Lung (tissue), 12 donors: ENCODE results near the gene IL16. TPM values are rescaled to one million over a fixed set of nuclear protein-coding genes. Genes with fewer than 3 reads are reported as not detected.

Source experiments
- ATAC-seq: fragments of 200-7000 bp; cut with Tn5 transposase; one replicate; pipeline ENCODE4 v1.9.1; 2020; ENCODE audit warnings: moderate number of reproducible peaks; ENCODE audit not compliant: insufficient read depth, low FRiP score
- DNase-seq, 3 donors: peaks; one replicate each; pipeline ENCODE4 v3.0.0-alpha.2; 2013 to 2017
- H3K27ac ChIP-seq, 2 donors: one replicate each; pipeline ENCODE4 v1.5.1; 2013; ENCODE audit warnings: mild to moderate bottlenecking in 2 of 2, moderate library complexity in 2 of 2, control low read depth in 1 of 2, inconsistent platforms in 1 of 2, low read depth in 1 of 2, low read length in 1 of 2
- H3K27me3 ChIP-seq, 3 donors: one replicate each; pipeline ENCODE4 v1.5.1; 2013; ENCODE audit warnings: low read length in 2 of 3; ENCODE audit not compliant: control insufficient read depth in 3 of 3, insufficient read depth in 3 of 3
- H3K36me3 ChIP-seq, 4 donors: one replicate each; pipeline ENCODE4 v1.5.1; 2013; ENCODE audit warnings: low read length in 4 of 4, mild to moderate bottlenecking in 1 of 4, moderate library complexity in 1 of 4; ENCODE audit not compliant: control insufficient read depth in 4 of 4, insufficient read depth in 4 of 4
- H3K4me1 ChIP-seq, 5 donors: one replicate each; pipeline ENCODE4 v1.5.1; 2013; ENCODE audit warnings: low read length in 5 of 5, mild to moderate bottlenecking in 2 of 5, moderate library complexity in 1 of 5; ENCODE audit not compliant: control insufficient read depth in 5 of 5, insufficient read depth in 5 of 5
- H3K4me3 ChIP-seq: one replicate; pipeline ENCODE4 v1.5.1; 2013; ENCODE audit warnings: mild to moderate bottlenecking, control low read depth, moderate library complexity
- H3K9ac ChIP-seq, 2 donors: one replicate each; pipeline ENCODE4 v1.5.1; 2013; ENCODE audit warnings: low read length in 2 of 2, control low read depth in 1 of 2; ENCODE audit not compliant: insufficient read depth in 1 of 2
- H3K9me3 ChIP-seq, 4 donors: one replicate each; pipeline ENCODE4 v1.5.1; 2013; ENCODE audit warnings: low read length in 3 of 4, mild to moderate bottlenecking in 1 of 4, moderate library complexity in 1 of 4; ENCODE audit not compliant: control insufficient read depth in 4 of 4, insufficient read depth in 3 of 4
- CTCF ChIP-seq: IDR thresholded peaks from 2 replicates; pipeline ENCODE4 v1.5.1; 2012; ENCODE audit warnings: mild to moderate bottlenecking; ENCODE audit errors: control extremely low read depth, extremely low read depth
- WGBS, 2 donors: extraction: QIAGEN DNeasy Blood & Tissue Kit; methylation state at CpG; one replicate each; pipeline ENCODE4 v1.1.7; 2013; 5-methylcytosine and 5-hydroxymethylcytosine counted together
- polyA plus RNA-seq, 2 donors: library from polyadenylated mRNA; stranded (reverse); fragments of 200-250 nt; gene quantifications; one replicate each; pipeline ENCODE4 v1.2.1, GENCODE V29; 2013
- total RNA-seq, 2 donors: library from RNA; depleted of rRNA in 1 of 2; stranded (reverse); fragments of >200 nt in 1 of 2; gene quantifications; one replicate each; pipeline ENCODE4 v1.2.1, GENCODE V29; 2014 to 2021
- donor health status: control.
- donor health status: control.
- donor health status: Bipolar disorder and iron deficiency.
- donor health status: healthy.
- donor health status: DM: yes; HTN: yes; CAD: no.

IL16 gene
- total and polyA plus RNA-seq, 4 donors, result 18.8 to 45.4 (median 24.4) TPM

- TF ChIP-seq CTCF, result no peak
- H3K9ac ChIP-seq, result no peak overlapping the region
- no peak overlapping the region for H3K4me3 ChIP-seq
- no peak overlapping the region for H3K27ac ChIP-seq
- ATAC-seq (no peak), DNase-seq (peak in 1 of 3 donors; percentile 20)
- no peaks in the 10 kb centered on the region for H3K4me1 ChIP-seq
- no peaks in the 10 kb centered on the region for H3K27me3 ChIP-seq
- no peaks in the 10 kb centered on the region for H3K36me3 ChIP-seq
- peaks cover 0 to 3% (median 1%) of the 10 kb centered on the region in 4 donors for H3K9me3 ChIP-seq
Measured at GRCh38 chr15:81239190-81239589, 42.5 kb downstream of the IL16 start.

GRCh38 chr15:81242778-81243177, 46.1 kb downstream of the IL16 start:
- ATAC-seq, result no peak
- H3K27ac ChIP-seq, result no peak overlapping the region

GRCh38 chr15:81244306-81244705, 47.6 kb downstream of the IL16 start:
- no peak for TF ChIP-seq CTCF
- ATAC-seq, result no peak

More at GRCh38 chr15:81242778-81243177, 46.1 kb downstream of the IL16 start:
- no peaks in the 10 kb centered on the region for H3K4me1 ChIP-seq
- H3K36me3 ChIP-seq, result no peaks in the 10 kb centered on the region
- TF ChIP-seq CTCF, result no peak
- H3K9ac ChIP-seq, result no peak overlapping the region
- no peak overlapping the region for H3K4me3 ChIP-seq
- no peaks in the 10 kb centered on the region for H3K27me3 ChIP-seq
- no peak for DNase-seq
- WGBS, 2 donors, result 32 to 67% methylated on average over 1 of the region's 1 CpG
- H3K9me3 ChIP-seq, result peaks cover 0 to 3% (median 0%) of the 10 kb centered on the region in 4 donors

GRCh38 chr15:81253846-81254245, 57.2 kb downstream of the IL16 start:
- no peaks in the 10 kb centered on the region for H3K27me3 ChIP-seq
- 82 to 86% methylated on average over 2 of the region's 2 CpGs for WGBS, 2 donors
- H3K4me3 ChIP-seq, result no peak overlapping the region
- H3K4me1 ChIP-seq, result peaks cover 0 to 4% (median 2%) of the 10 kb centered on the region in 5 donors
- H3K27ac ChIP-seq, result no peak overlapping the region
- H3K9me3 ChIP-seq, result peaks cover 0 to 3% (median 0%) of the 10 kb centered on the region in 4 donors
- DNase-seq, result no peak
- ATAC-seq, result no peak
- no peak for TF ChIP-seq CTCF
- H3K36me3 ChIP-seq, result peaks cover 0 to 1% (median 0%) of the 10 kb centered on the region in 4 donors
- no peak overlapping the region for H3K9ac ChIP-seq

More at GRCh38 chr15:81244306-81244705, 47.6 kb downstream of the IL16 start:
- H3K9me3 ChIP-seq, result peaks cover 0 to 3% (median 0%) of the 10 kb centered on the region in 4 donors
- DNase-seq, result no peak
- no peaks in the 10 kb centered on the region for H3K27me3 ChIP-seq
- H3K4me3 ChIP-seq, result no peak overlapping the region
- H3K36me3 ChIP-seq, result no peaks in the 10 kb centered on the region
- H3K9ac ChIP-seq, result no peak overlapping the region
- 31 to 91% methylated on average over 1 of the region's 1 CpG for WGBS, 2 donors
- H3K4me1 ChIP-seq, result no peaks in the 10 kb centered on the region
- H3K27ac ChIP-seq, result no peak overlapping the region
